AG04449 (cell line): ENCODE results near the gene SLC2A1.
A peak's percentile ranks its signal among the peaks of the same experiment; 100 is the strongest.

Experiments used
- CTCF ChIA-PET: fragments of 350-600 bp; formaldehyde crosslinking; extraction: SDS; loops from one replicate; lab custom pipeline; 2021; ENCODE audit warnings: antibody characterized with exemption; lab: Yijun Ruan, JAX
- POLR2A ChIA-PET: fragments of 400-600, 350-600 bp; formaldehyde crosslinking; extraction: SDS; loops from one replicate; lab custom pipeline; 2020; ENCODE audit warnings: antibody characterized with exemption, inconsistent platforms; lab: Yijun Ruan, JAX
- DNase-seq: peaks from one replicate; pipeline ENCODE4 v3.0.0-alpha.2; 2010; ENCODE audit warnings: low read depth, low spot score
- H3K4me3 ChIP-seq: 2 replicates; pipeline ENCODE4 v1.5.1; 2011; ENCODE audit warnings: low read depth, mild to moderate bottlenecking, control low read depth, low read length
- CTCF ChIP-seq: IDR thresholded peaks from one replicate; pipeline ENCODE4 v1.5.1; 2011; ENCODE audit warnings: mild to moderate bottlenecking, moderate library complexity, low read length, control low read depth, inconsistent platforms; ENCODE audit not compliant: insufficient read depth; ENCODE audit errors: missing control alignments

Gene SLC2A1

DNA sequence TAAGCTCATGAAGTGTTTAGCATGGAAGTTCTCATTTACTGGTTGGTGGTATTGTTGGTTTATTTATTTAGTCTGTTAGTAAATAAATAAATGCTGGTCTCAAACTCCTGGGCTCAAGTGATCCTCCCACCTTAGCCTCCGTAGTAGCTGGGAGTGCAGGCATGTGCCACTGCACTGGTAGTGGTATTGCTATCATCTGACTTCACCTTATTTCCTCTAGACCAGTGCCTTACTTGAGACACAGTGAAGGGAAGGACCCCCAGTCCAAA, 1.4 kb upstream of the SLC2A1 start:
- no peak for DNase-seq
- TF ChIP-seq CTCF: no peak
- ChIA-PET POLR2A (interaction anchor here (1.0 to 1.9 kb wide), 2 partner anchors 24 to 114 kb away, joined by 3 to 6 read pairs; no protein-coding TSS in a partner anchor), CTCF (interaction anchor here (1.2 to 1.3 kb wide), 2 partner anchors 47 to 113 kb away, joined by 4 to 5 read pairs; no protein-coding TSS in a partner anchor)
- no peak overlapping the region for H3K4me3 ChIP-seq

GRCh38 chr1:42957880-42958487, 684 bp downstream of the SLC2A1 start:
- TF ChIP-seq CTCF: no peak
- ChIA-PET CTCF (no interaction called here), POLR2A (interaction anchor here (0.8 kb wide), 1 partner anchor 14 kb away, joined by 3 read pairs; no protein-coding TSS in a partner anchor)
- H3K4me3 ChIP-seq: peak overlapping the region; percentile 88
- DNase-seq: no peak

GRCh38 chr1:42957229-42957879, 1.3 kb downstream of the SLC2A1 start:
- peak overlapping the region; percentile 88 for H3K4me3 ChIP-seq
- TF ChIP-seq CTCF: no peak
- POLR2A ChIA-PET: interaction anchor here (0.6 to 1.6 kb wide), 7 partner anchors 9 to 44 kb away, joined by 3 to 6 read pairs (median 4); no protein-coding TSS in a partner anchor
- DNase-seq: no peak
- CTCF ChIA-PET: interaction anchor here (1.8 to 3.3 kb wide), 2 partner anchors 10 to 116 kb away, joined by 4 to 20 read pairs; no protein-coding TSS in a partner anchor

DNA sequence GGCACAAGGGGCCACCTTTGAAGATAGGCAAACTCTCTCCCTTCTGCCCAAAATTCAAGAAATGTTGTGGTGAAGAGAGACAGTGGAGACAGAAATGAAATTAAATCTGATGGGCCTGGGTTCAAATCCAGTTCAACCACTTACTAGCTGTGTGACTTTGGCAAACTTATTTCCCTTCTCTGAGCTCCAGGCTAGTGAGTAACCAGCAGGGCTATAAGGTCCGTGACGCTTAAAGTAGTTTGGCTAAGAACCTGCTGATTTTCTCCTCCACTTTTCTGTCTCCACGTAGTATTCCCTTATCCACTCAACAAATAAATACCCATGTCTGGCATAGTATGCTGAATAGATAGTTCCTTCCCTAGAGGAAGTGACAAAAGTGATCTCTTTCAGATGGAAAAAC, 1.9 kb downstream of the SLC2A1 start:
- peak overlapping the region; percentile 88 for H3K4me3 ChIP-seq
- DNase-seq: no peak
- CTCF ChIA-PET: interaction anchor here (1.4 to 3.3 kb wide), 3 partner anchors 9 to 117 kb away, joined by 3 to 20 read pairs (median 4); no protein-coding TSS in a partner anchor
- TF ChIP-seq CTCF: no peak
- POLR2A ChIA-PET: interaction anchor here (0.6 to 1.6 kb wide), 7 partner anchors 8 to 436 kb away, joined by 3 to 6 read pairs (median 4); no protein-coding TSS in a partner anchor

- no peak for TF ChIP-seq CTCF
- ChIA-PET POLR2A (no interaction called here), CTCF (interaction anchor here (1.1 to 3.3 kb wide), 5 partner anchors 8 to 118 kb away, joined by 3 to 20 read pairs (median 4); no protein-coding TSS in a partner anchor)
- no peak for DNase-seq
- peak overlapping the region; percentile 35 for H3K4me3 ChIP-seq
These were observed 3.2 kb downstream of the SLC2A1 start for GRCh38 chr1:42955311-42956063.
